ENCODE measurements around the gene EEF1AKMT3. TPM values are rescaled to one million over a fixed set of nuclear protein-coding genes. Genes with fewer than 3 reads are reported as not detected.
A peak's percentile ranks its signal among the peaks of the same experiment; 100 is the strongest.

The EEF1AKMT3 gene
- polyA plus RNA-seq, 6 donors from 2014 or later: 0.09 to 0.53 (median 0.47) TPM; not detected in 2

GRCh38 chr12:57730336-57731067 lies 41.9 kb upstream of the EEF1AKMT3 start:
- peaks cover 8 to 20% (median 8%) of the 10 kb centered on the region in 3 donors for H3K4me1 Mint-ChIP-seq
- H3K27ac Mint-ChIP-seq: no peak overlapping the region
- peaks cover 32 to 62% of the 10 kb centered on the region in 2 donors for H3K36me3 Mint-ChIP-seq
- DNase-seq (no peak), ATAC-seq (ENCODE audit: low read depth in 2 of 2) (no peak)
- no peak overlapping the region for H3K4me3 Mint-ChIP-seq
- peaks cover 0 to 3% (median 0%) of the 10 kb centered on the region in 7 donors for H3K9me3 Mint-ChIP-seq
- no peaks in the 10 kb centered on the region for H3K27me3 Mint-ChIP-seq

GRCh38 chr12:57731411-57732080 lies 40.9 kb upstream of the EEF1AKMT3 start:
- no peaks in the 10 kb centered on the region for H3K27me3 Mint-ChIP-seq
- no peaks in the 10 kb centered on the region for H3K9me3 Mint-ChIP-seq
- H3K4me1 Mint-ChIP-seq: peaks cover 2 to 15% (median 10%) of the 10 kb centered on the region in 3 donors
- peak overlapping the region in 2 of 6 donors; percentile 9 to 16 for H3K27ac Mint-ChIP-seq
- no peak for DNase-seq
- ATAC-seq (ENCODE audit: low read depth in 2 of 2): no peak
- peaks cover 32 to 54% of the 10 kb centered on the region in 2 donors for H3K36me3 Mint-ChIP-seq
- no peak overlapping the region for H3K4me3 Mint-ChIP-seq

GRCh38 chr12:57732270-57732669 lies 40.1 kb upstream of the EEF1AKMT3 start:
- Mint-ChIP-seq H3K4me1 (peaks cover 9 to 17% (median 10%) of the 10 kb centered on the region in 3 donors), H3K9me3 (no peaks in the 10 kb centered on the region), H3K27ac (peak overlapping the region in 2 of 6 donors; percentile 22 to 54), H3K4me3 (no peak overlapping the region), H3K36me3 (peaks cover 32 to 54% of the 10 kb centered on the region in 2 donors), H3K27me3 (no peaks in the 10 kb centered on the region)
- no peak for DNase-seq
- no peak for ATAC-seq (ENCODE audit: low read depth in 2 of 2)

GRCh38 chr12:57732726-57733593 lies 39.5 kb upstream of the EEF1AKMT3 start:
- Mint-ChIP-seq H3K4me1 (peaks cover 9 to 17% (median 10%) of the 10 kb centered on the region in 3 donors), H3K36me3 (peaks cover 29 to 49% of the 10 kb centered on the region in 2 donors), H3K27ac (no peak overlapping the region), H3K9me3 (no peaks in the 10 kb centered on the region), H3K27me3 (no peaks in the 10 kb centered on the region), H3K4me3 (no peak overlapping the region)
- DNase-seq (no peak), ATAC-seq (ENCODE audit: low read depth in 2 of 2) (no peak)

- no peak overlapping the region for H3K4me3 Mint-ChIP-seq
- no peak for DNase-seq
- H3K27ac Mint-ChIP-seq: no peak overlapping the region
- H3K36me3 Mint-ChIP-seq: peaks cover 23 to 41% of the 10 kb centered on the region in 2 donors
- H3K4me1 Mint-ChIP-seq: peaks cover 8 to 14% (median 9%) of the 10 kb centered on the region in 3 donors
- no peak for ATAC-seq (ENCODE audit: low read depth in 2 of 2)
- H3K9me3 Mint-ChIP-seq: no peaks in the 10 kb centered on the region
- no peaks in the 10 kb centered on the region for H3K27me3 Mint-ChIP-seq
Measured at GRCh38 chr12:57733928-57734327, 38.5 kb upstream of the EEF1AKMT3 start.

GRCh38 chr12:57734591-57734990 lies 37.8 kb upstream of the EEF1AKMT3 start:
- Mint-ChIP-seq H3K36me3 (peaks cover 23 to 41% of the 10 kb centered on the region in 2 donors), H3K9me3 (no peaks in the 10 kb centered on the region), H3K4me1 (peaks cover 15 to 20% (median 15%) of the 10 kb centered on the region in 3 donors), H3K27me3 (no peaks in the 10 kb centered on the region), H3K27ac (peak overlapping the region in 1 of 6 donors; percentile 70), H3K4me3 (peak overlapping the region in 1 of 8 donors; percentile 22)
- DNase-seq (no peak), ATAC-seq (ENCODE audit: low read depth in 2 of 2) (no peak)

GRCh38 chr12:57735198-57735855 lies 37.1 kb upstream of the EEF1AKMT3 start:
- H3K4me3 Mint-ChIP-seq: peak overlapping the region in 2 of 8 donors; percentile 22 to 70
- DNase-seq: no peak
- H3K27ac Mint-ChIP-seq: peak overlapping the region in 1 of 6 donors; percentile 70
- H3K9me3 Mint-ChIP-seq: no peaks in the 10 kb centered on the region
- no peaks in the 10 kb centered on the region for H3K27me3 Mint-ChIP-seq
- H3K36me3 Mint-ChIP-seq: peaks cover 23 to 41% of the 10 kb centered on the region in 2 donors
- ATAC-seq (ENCODE audit: low read depth in 2 of 2): no peak
- peaks cover 17 to 21% (median 20%) of the 10 kb centered on the region in 3 donors for H3K4me1 Mint-ChIP-seq

- DNase-seq (no peak), ATAC-seq (ENCODE audit: low read depth in 2 of 2) (no peak)
- H3K27ac Mint-ChIP-seq: peak overlapping the region in 1 of 6 donors; percentile 70
- peaks cover 22 to 33% of the 10 kb centered on the region in 2 donors for H3K36me3 Mint-ChIP-seq
- peak overlapping the region in 2 of 8 donors; percentile 35 to 62 for H3K4me3 Mint-ChIP-seq
- no peaks in the 10 kb centered on the region for H3K27me3 Mint-ChIP-seq
- H3K4me1 Mint-ChIP-seq: peaks cover 25 to 29% (median 28%) of the 10 kb centered on the region in 3 donors
- no peaks in the 10 kb centered on the region for H3K9me3 Mint-ChIP-seq
Measured at GRCh38 chr12:57735952-57736740, 36.3 kb upstream of the EEF1AKMT3 start.

- H3K27me3 Mint-ChIP-seq: no peaks in the 10 kb centered on the region
- H3K27ac Mint-ChIP-seq: peak overlapping the region in 2 of 6 donors; percentile 39 to 70
- peak overlapping the region in 1 of 8 donors; percentile 62 for H3K4me3 Mint-ChIP-seq
- H3K36me3 Mint-ChIP-seq: peaks cover 15 to 26% of the 10 kb centered on the region in 2 donors
- H3K4me1 Mint-ChIP-seq: peaks cover 33 to 36% (median 36%) of the 10 kb centered on the region in 3 donors
- DNase-seq: no peak
- no peaks in the 10 kb centered on the region for H3K9me3 Mint-ChIP-seq
- no peak for ATAC-seq (ENCODE audit: low read depth in 2 of 2)
Measured at GRCh38 chr12:57736741-57737466, 35.5 kb upstream of the EEF1AKMT3 start.

- ATAC-seq (ENCODE audit: low read depth in 2 of 2) (no peak), DNase-seq (no peak)
- no peak overlapping the region for H3K27ac Mint-ChIP-seq
- no peaks in the 10 kb centered on the region for H3K9me3 Mint-ChIP-seq
- H3K27me3 Mint-ChIP-seq: no peaks in the 10 kb centered on the region
- no peak overlapping the region for H3K4me3 Mint-ChIP-seq
- H3K4me1 Mint-ChIP-seq: peaks cover 39 to 44% (median 42%) of the 10 kb centered on the region in 3 donors
- H3K36me3 Mint-ChIP-seq: peaks cover 13 to 18% of the 10 kb centered on the region in 2 donors
Measured at GRCh38 chr12:57737467-57738460, 34.6 kb upstream of the EEF1AKMT3 start.

Data from naive B cell (primary cell).